ENCODE results near the gene INPP5A.

Gene INPP5A

GRCh38 chr10:132536877-132537683 lies 507 bp upstream of the INPP5A start:
- peak; percentile 65 to 89 for DNase-seq

GRCh38 chr10:132538031-132538789 lies 623 bp downstream of the INPP5A start:
- DNase-seq, result no peak

- DNase-seq, result no peak
These were observed 1.3 kb downstream of the INPP5A start for GRCh38 chr10:132538790-132539421.

- no peak for DNase-seq
These were observed 1.8 kb downstream of the INPP5A start for GRCh38 chr10:132539431-132539839.

DNA sequence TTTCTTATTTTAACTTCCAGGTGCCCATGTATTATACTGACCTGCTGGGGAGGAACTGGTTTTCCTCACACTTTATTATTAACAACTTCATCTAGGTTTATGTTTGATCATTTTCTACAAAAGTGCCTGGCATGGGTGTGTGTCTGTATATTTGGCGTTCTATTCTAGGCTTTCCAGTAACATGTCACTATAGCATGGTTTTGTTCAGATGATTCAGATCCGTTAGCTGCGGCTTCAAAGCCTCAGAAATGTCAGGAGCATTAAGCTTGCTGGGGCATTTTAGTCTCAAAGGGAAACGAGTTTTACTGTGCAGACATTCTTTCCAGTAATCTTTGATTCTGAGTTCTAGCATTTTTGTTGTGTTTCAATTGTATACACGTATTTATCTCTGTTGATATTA lies 2.3 kb downstream of the INPP5A start:
- no peak for DNase-seq

DNA sequence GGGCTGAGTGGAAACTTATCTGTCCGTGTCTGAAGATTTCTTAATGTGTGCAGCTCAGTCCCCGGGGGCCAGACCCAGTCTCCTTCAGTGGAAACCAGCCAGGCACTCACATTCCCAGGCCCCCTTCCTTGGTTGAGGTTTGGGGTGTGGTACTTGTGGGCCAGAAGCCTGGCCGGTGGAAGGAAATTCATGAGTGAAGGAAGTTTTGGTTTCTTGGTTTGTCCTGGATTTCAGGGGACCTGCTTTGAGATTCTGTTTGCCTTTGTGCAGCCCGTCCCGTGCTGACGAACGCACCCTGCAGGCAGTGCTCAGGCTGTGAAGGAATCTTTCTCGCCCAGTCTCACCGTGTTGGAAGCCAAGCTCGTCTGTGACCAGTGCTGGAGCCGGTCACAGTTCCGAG lies 2.9 kb downstream of the INPP5A start:
- DNase-seq, result no peak

DNA sequence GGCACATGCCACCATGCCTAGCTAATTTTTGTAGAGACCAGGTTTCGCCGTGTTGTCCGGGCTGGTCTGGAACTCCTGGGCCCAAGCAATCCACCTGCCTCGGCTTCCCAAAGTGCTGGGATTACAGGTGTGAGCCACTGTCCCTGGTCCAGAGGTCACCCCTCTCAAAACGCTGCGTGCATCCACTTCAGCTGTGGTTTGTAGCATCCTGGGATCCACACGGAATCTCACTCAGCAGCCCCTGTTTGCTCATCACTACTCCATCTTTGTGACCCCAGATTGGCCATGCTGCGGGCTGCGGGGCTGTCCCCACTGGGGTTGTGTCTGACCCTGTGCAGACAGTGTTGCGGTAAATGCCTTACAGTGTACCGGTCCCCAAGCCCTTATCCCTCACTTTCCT lies 3.5 kb downstream of the INPP5A start:
- DNase-seq, result no peak

- no peak for DNase-seq
These were observed 4.0 kb downstream of the INPP5A start for GRCh38 chr10:132541601-132542011.

GRCh38 chr10:132542086-132542775 lies 4.6 kb downstream of the INPP5A start:
- no peak for DNase-seq

GRCh38 chr10:132542819-132543218 lies 5.2 kb downstream of the INPP5A start:
- DNase-seq, result no peak

GRCh38 chr10:132543916-132544743 lies 6.5 kb downstream of the INPP5A start:
- DNase-seq, result no peak

DNA sequence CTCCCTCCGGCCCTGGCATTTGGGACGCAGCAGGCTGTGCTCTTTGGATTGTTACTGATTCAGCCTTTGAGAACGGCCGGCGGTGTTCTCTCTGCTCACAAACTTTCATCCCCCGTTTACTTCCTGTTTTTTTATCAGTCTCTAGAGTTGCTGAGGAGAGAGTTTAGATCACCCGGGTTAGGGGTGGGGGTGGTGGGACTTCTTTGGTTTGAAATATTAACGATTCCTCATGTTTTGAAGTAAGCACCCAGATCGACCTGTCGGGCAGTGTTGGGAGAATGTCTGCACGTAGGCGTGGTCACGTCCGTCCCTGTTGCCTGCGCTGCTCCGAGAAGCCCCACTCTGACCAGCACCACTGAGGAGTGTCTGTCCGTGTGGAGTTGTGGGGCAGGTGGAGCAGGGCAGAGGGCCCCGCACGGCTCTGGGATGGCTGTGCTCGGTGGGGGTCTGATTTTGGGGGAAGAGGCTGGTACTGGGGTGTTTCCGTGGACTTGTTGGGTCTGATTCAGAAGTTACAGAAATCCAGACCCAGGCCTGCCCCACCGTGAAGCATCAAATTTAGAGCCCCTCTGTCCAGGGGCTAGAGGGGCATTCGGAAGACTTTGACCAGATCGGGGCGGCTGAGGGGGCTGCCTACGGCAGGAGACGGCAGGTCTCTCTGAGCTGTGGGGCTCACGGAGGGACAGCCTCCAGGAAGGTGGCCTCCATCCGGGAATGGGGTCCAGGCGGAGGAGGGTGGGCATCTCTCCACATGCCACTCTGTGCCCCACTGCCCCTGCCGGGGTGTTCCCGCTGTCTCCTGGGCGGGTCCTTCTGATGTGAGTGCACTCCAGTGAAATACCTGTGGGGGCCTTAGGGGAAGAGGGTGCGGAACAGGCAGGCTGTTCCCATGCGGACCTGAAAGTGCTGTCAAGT lies 7.4 kb downstream of the INPP5A start:
- no peak for DNase-seq

GRCh38 chr10:132545659-132546367 lies 8.2 kb downstream of the INPP5A start:
- DNase-seq, result no peak

GRCh38 chr10:132546567-132547420 lies 9.2 kb downstream of the INPP5A start:
- no peak for DNase-seq

DNA sequence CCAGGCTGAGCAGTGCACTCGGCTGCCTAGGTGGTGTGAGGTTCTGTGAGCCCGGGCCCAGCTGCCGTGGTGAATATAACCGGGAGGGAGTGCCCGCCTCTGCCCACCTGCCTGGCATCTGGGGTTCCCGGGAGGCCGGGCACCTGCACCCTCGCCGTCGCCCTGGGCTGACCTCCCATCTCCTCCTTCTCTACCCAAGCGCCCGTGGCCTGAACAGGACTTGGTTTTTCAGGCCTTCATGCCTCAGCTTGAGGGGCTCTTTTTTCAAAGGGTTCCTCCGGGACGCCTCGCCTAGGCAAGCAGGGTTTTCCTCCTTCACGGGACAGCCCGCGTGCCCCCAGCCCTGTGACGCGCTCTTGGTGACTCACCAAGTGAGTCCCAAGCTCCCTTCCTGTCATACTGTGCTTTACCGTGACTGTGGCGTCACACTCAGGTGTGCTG lies 9.9 kb downstream of the INPP5A start:
- DNase-seq, result no peak

- DNase-seq, result no peak
These were observed 10.7 kb downstream of the INPP5A start for GRCh38 chr10:132548106-132548823.

DNA sequence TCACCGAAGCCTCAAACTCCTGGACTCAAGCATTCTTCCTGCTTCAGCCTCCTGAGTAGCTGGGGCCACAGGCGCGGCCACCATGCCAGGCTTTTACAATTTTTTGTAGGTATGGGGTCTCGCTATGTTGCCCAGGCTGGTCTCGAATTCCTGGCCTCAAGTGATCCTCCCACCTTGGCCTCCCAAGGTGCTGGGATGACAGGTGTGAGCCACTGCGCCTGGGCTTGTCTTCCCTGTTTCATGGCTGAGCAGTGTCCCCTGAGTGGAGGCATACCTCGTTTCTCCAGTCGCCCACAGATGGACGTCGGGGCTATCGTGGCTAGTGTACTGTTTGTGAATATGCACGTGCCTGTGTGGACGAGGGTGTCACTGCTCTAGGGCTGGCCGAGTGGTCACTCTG lies 11.3 kb downstream of the INPP5A start:
- no peak for DNase-seq

- DNase-seq, result peak in 1 of 2 experiments; percentile 37
These were observed 11.8 kb downstream of the INPP5A start for GRCh38 chr10:132549371-132549770.
